GM19328 (cell line): ENCODE results near the gene SURF6.
"Not testable (repeated sequence)": the region's sequence is repeated elsewhere in the genome, so short reads cannot be mapped to it uniquely, and the experiment has no call there.

Experiments
- ATAC-seq: cut with Tn5 transposase; IDR thresholded peaks from one replicate; pipeline ENCODE4 v1.9.1; 2021; ENCODE audit warnings: mild to moderate bottlenecking, moderate library complexity; ENCODE audit not compliant: unreplicated experiment

The SURF6 gene

GRCh38 chr9:133335924-133336811 is at the start of gene SURF6:
Gene SURF6 (minus strand): TSS chr9:133336188. CDS start chr9:133336132, 56 bp downstream.
- ATAC-seq: peak; percentile 91

DNA sequence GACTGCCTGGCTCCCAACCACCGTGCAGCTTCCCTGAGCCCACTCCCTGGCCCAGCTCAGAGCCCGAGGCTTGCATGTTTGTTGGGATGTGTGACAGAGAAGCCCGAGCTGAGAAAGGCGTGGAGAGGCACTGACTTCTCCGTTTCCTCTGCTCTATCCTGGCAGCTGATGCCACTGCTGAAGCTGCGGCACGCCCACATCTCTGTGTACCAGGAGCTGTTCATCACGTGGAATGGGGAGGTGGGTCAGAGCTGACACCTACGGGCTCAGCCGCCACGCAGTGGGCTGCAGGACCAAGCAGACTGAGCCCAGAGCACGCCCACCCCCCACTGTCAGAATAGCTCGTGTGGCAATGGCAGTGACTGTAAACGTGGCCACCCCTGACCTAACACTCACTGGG is 49.5 kb upstream of the SURF6 start:
- no peak for ATAC-seq

- ATAC-seq: no peak
Measured at GRCh38 chr9:133384736-133385321, 48.8 kb upstream of the SURF6 start.

DNA sequence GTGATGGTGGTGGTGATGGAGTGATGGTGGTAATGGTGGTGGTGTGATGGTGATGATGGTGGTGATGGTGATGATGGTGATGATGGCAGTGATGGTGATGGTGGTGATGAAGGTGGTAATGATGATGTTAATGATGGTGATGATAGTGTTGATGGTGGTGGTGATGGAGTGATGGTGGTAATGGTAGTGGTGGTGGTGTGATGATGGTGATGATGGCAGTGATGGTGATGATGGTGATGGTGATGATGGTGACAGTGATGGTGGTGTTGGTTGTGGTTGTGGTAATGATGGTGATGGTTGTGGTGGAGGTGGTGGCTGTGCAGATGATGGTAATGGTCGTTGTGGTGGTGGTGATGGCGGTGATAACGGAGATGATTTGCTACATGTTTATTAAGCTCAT is 47.5 kb upstream of the SURF6 start:
- no peak for ATAC-seq

- no peak for ATAC-seq
Measured at GRCh38 chr9:133382507-133383141, 46.6 kb upstream of the SURF6 start.

DNA sequence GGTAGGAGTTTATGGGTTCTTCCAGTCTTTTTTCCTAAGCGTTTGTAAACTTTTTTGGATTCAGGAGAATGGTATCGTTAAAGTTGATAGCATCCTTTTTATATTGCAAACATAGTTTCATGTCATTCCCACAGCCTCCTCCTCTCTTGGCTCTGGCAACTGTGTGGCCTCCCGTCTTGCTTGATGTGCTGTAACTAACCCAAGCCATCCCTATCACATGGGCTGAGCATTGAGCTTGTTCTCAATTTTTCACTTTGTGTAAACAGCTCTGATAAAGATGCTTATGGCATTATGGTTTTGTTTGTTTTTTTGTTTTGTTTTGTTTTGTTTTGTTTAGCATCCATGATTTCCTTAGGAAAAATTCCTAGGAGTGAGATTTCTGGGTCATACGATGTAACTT is 44.7 kb upstream of the SURF6 start:
- ATAC-seq: no peak

DNA sequence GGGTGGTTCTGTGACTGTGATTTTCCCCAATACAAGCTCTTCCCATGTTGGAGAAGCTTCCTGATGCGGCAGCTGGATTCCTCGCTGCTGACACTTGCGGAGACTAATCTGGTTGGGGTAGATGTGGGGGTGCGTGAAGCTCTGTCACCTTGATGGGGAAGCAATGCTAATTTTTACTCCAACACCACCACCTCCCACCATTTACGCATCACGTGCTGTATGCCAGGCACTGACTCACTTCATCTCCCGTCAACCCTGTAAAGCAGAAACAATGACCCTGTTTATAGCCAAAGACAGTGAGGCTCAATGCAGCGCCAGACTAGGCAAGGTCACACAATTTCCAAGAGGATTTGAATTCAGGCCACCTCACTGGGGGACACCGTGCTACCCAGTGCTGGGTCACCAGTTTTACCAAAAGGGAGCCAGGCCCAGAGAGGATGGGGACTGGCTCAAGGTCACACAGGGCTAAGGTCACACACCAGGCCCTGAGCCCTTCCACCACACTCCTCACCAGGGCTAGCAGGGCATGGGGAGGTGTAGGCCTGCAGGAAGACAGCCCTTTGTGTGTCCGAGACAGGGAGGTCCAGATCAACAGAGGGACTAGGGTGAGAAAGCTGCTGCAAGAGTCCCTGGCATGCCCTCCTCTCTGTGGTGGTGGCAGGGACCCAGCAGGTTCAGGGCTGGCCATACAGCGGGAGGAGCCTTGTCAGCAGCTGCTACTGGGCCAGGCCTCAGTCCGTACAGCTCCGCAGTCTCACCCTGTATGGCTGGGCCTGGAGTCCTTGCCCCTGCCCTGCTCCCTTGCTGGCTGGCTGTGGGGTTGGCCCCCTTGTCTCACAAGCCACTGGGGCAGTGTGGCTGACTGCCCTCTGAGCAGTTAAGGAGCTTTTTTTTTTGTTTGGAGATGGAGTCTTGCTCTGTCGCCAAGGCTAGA is 43.4 kb upstream of the SURF6 start:
- ATAC-seq: no peak

- no peak for ATAC-seq
Measured at GRCh38 chr9:133378408-133378962, 42.5 kb upstream of the SURF6 start.

DNA sequence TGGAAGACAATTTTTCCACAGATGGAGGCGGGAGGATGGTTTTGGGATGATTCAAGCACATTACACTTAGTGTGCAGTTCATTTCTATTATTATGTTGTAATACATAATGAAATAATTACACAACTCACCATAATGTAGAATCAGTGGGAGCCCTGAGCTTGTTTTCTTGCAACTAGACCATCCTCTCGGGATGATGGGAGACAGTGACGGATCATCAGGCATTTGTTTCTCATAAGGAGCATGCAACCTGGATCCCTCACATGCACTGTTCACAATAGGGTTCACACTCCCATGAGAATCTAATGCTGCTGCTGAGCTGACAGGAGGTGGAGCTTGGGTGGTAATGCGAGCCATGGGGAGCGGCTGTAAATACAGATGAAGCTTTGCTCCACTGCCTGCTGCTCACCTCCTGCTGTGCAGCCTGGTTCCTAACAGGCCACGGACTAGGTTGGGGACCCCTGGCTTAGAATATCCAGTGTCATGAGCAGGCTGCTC is 41.8 kb upstream of the SURF6 start:
- ATAC-seq: no peak

DNA sequence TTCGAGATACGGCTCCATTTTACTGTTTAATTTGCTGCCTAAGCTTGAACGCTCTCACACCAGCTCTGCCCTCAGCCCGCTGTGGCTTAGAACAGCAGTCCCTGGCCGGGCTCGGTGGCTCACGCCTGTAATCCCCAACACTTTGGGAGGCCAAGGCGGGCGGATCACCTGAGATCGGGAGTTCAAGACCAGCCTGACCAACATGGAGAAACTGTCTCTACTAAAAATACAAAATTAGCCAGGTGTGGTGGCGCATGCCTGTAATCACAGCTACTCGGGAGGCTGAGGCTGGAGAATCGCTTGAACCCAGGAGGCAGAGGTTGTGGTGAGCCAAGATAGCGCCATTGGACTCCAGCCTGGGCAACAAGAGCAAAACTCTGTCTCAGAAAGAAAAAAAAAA is 41.3 kb upstream of the SURF6 start:
- not testable (repeated sequence) for ATAC-seq

DNA sequence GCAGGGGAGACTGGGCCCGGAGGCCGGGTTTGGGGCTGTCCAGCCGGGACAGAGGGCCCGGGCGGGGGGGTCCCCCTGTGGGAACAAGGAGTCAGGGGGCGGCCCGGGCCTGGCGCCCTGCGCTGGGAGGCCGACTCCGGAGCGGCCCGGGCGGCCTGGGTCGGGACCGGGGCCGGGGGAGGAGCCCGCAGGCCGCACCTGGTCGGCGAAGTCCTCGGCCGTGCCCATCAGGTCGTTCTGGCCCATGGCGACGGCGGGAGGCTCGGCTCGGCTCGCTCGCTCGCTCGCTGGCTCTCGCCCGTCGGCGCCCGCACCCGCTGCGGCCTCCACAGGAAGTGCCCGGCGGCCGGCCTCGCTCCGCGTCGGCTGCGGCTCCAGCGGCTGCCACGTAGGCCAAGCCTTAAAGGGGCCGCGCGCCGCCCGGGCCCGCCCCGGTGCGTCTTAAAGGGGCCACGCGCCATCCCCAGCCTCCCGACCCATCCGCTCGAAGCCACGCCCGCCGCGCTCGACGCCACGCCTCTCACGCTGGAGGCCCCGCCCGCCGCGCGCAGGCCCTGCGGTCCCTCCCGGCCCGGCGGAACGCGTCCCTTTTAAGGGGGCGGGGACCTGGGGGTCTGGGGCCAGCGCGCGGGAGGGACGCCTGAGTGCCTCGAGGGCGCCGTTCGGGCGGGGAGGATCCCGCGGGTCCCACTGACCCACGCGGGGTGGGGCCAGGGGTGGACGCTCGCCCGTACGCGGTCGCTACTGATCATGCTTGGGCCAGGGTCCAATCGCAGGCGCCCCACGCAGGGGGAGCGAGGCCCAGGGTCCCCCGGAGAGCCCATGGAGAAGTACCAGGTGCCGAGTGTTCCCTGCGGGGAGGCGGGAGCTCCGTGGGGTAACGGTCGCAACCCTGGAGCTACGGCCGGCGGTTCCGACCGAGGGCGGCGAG is 40.0 kb upstream of the SURF6 start, which contains the start of the genes STKLD1 and SURF4:
TSS of gene STKLD1 (plus strand) at position 643 of the 931 bp plus-strand sequence. CDS start at position 751, 108 bp downstream.
TSS of gene SURF4 (minus strand) at position 337 of the 931 bp plus-strand sequence. CDS start at position 246, 91 bp downstream.
- ATAC-seq: peak; percentile 77

DNA sequence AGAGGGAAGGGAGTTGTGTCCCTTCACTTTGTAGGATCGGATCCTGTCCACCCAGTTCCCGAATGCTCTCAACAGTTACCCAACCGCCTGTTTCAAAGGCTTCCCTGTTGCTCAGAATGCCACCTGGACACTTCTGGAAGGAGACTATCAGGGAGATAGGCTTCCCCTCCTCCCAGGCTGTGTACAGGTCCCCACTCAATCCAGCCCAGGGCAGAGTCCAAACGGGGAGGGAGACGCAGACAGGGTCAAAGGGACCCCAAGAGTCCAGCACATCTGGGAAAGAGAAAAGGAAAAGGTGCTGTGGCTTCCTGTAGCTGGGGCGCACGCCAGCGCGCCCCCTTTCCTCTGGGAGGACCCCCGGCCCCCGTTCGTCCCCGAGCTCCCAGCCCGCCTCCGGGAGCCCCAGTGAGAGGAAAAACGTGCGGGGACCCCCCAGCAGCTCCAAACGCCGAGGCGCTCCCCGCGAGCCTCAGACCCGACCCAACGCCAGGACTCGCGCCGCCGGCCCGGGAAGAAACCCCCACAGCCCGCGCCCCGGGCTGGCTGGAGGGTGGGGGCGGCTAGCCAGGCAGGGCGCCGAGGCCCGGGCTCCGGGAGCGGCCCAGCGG is 39.2 kb upstream of the SURF6 start:
- peak; percentile 30 for ATAC-seq

GRCh38 chr9:133374612-133375115 is 38.7 kb upstream of the SURF6 start:
- ATAC-seq: no peak

- ATAC-seq: no peak
Measured at GRCh38 chr9:133372144-133372543, 36.2 kb upstream of the SURF6 start.

GRCh38 chr9:133371261-133371711 is 35.3 kb upstream of the SURF6 start:
- ATAC-seq: no peak

- no peak for ATAC-seq
Measured at GRCh38 chr9:133370685-133371084, 34.7 kb upstream of the SURF6 start.

GRCh38 chr9:133369933-133370332 is 33.9 kb upstream of the SURF6 start:
- no peak for ATAC-seq

DNA sequence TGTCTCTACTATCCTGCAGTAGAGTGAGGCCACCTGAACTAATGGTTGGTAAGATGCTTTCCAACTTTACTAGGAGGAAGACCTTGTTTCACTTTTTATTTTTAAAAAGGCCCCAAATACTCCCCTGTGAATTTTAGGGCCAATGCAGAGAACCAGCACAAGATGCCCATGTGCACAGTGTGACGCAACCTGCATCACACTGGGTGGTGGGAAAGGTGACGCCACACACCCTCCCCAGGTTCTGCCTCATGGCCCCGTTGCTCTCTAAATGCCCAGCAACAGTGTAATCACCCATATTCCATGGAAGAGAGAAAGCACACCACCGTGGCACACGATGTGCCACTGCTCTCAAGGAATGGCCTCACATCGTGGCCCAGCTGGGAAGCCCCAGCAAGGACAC is 33.4 kb upstream of the SURF6 start:
- no peak for ATAC-seq
